Thoracic aorta (tissue), 2 donors: ENCODE data around the gene PTCH2. TPM values are rescaled to one million over a fixed set of nuclear protein-coding genes. Genes with fewer than 3 reads are reported as not detected.

ENCODE experiments used
- ATAC-seq: fragments of 150-250 bp; one replicate; pipeline ENCODE4 v1.8.0; 2017; ENCODE audit warnings: low read depth; ENCODE audit not compliant: insufficient number of reproducible peaks, low FRiP score
- DNase-seq: peaks from one replicate; pipeline ENCODE4 v3.0.0-alpha.2; 2020; ENCODE audit warnings: low spot score
- H3K27ac ChIP-seq, 2 donors: fragments of 200-600 bp; sonication (generic); 1 replicate in 1 of 2; 2 replicates in 1 of 2; pipeline ENCODE4 v1.5.1; 2016; ENCODE audit warnings: mild to moderate bottlenecking in 2 of 2, moderate library complexity in 2 of 2
- H3K27me3 ChIP-seq: fragments of 200-600 bp; sonication (generic); replicated peaks from 2 replicates; pipeline ENCODE4 v1.6.0; 2016; ENCODE audit warnings: mild to moderate bottlenecking; ENCODE audit not compliant: insufficient read depth
- H3K36me3 ChIP-seq: fragments of 200-600 bp; sonication (generic); one replicate; pipeline ENCODE4 v1.5.1; 2016
- H3K4me1 ChIP-seq, 2 donors: fragments of 200-600 bp; sonication (generic); 1 replicate in 1 of 2; 2 replicates in 1 of 2; pipeline versions ENCODE4 v1.5.1 to v1.6.0; 2016; ENCODE audit warnings: low read depth in 2 of 2, mild to moderate bottlenecking in 1 of 2; ENCODE audit not compliant: control insufficient read depth in 1 of 2
- H3K4me3 ChIP-seq: fragments of 200-600 bp; sonication (generic); 2 replicates; pipeline ENCODE4 v1.5.1; 2016; ENCODE audit warnings: mild to moderate bottlenecking
- H3K9me3 ChIP-seq: fragments of 200-600 bp; sonication (generic); 2 replicates; pipeline ENCODE4 v1.5.1; 2016
- CTCF ChIP-seq: fragments of 200-600 bp; sonication (generic); IDR thresholded peaks from one replicate; pipeline ENCODE4 v1.5.1; 2019; ENCODE audit warnings: antibody characterized with exemption
- total RNA-seq, 2 donors: library from RNA; depleted of rRNA; stranded (reverse); fragments of >200 nt; gene quantifications; one replicate each; pipeline versions ENCODE4 v1.1.0 to v1.2.3, GENCODE V29; 2016

PTCH2 gene
- 1 to 10 TPM in 1 of 2 donors, under 1 TPM in 1; 0.95 to 1.3 TPM for total RNA-seq

GRCh38 chr1:44842862-44843655, at the start of gene PTCH2:
Gene PTCH2, minus strand, starts transcription at chr1:44843253. Its CDS starts 321 bp downstream, at chr1:44842932.
- peak within 1 kb of the TSS; percentile 82 for H3K4me3 ChIP-seq
- H3K27me3 ChIP-seq: no peaks in the 10 kb centered on the region
- peak within 1 kb of the TSS in 1 of 2 donors; percentile 24 for H3K27ac ChIP-seq
- H3K36me3 ChIP-seq: no peaks in the 10 kb centered on the region
- H3K9me3 ChIP-seq: no peaks in the 10 kb centered on the region
- TF ChIP-seq CTCF: no peak
- ATAC-seq (peak; percentile 47), DNase-seq (no peak)
- peaks cover 0 to 6% of the 10 kb centered on the region in 2 donors for H3K4me1 ChIP-seq

- ATAC-seq (no peak), DNase-seq (no peak)
- Histone ChIP-seq H3K4me3 (no peak overlapping the region), H3K27ac (no peak overlapping the region), H3K4me1 (no peaks in the 10 kb centered on the region), H3K9me3 (no peaks in the 10 kb centered on the region), H3K27me3 (no peaks in the 10 kb centered on the region), H3K36me3 (no peaks in the 10 kb centered on the region)
- TF ChIP-seq CTCF: no peak
Measured at GRCh38 chr1:44890007-44890406, 47.0 kb upstream of the PTCH2 start.

- no peaks in the 10 kb centered on the region for H3K9me3 ChIP-seq
- TF ChIP-seq CTCF: no peak
- no peak overlapping the region for H3K27ac ChIP-seq
- no peak overlapping the region for H3K4me3 ChIP-seq
- no peaks in the 10 kb centered on the region for H3K36me3 ChIP-seq
- peaks cover 0 to 4% of the 10 kb centered on the region in 2 donors for H3K4me1 ChIP-seq
- H3K27me3 ChIP-seq: no peaks in the 10 kb centered on the region
- ATAC-seq: no peak
- DNase-seq: no peak
Measured at GRCh38 chr1:44885406-44885805, 42.4 kb upstream of the PTCH2 start.

- no peaks in the 10 kb centered on the region for H3K9me3 ChIP-seq
- no peaks in the 10 kb centered on the region for H3K36me3 ChIP-seq
- H3K27ac ChIP-seq: no peak overlapping the region
- peaks cover 0 to 4% of the 10 kb centered on the region in 2 donors for H3K4me1 ChIP-seq
- DNase-seq (no peak), ATAC-seq (no peak)
- H3K27me3 ChIP-seq: no peaks in the 10 kb centered on the region
- TF ChIP-seq CTCF: no peak
- no peak overlapping the region for H3K4me3 ChIP-seq
Measured at GRCh38 chr1:44884746-44885145, 41.7 kb upstream of the PTCH2 start.

- H3K9me3 ChIP-seq: no peaks in the 10 kb centered on the region
- H3K36me3 ChIP-seq: no peaks in the 10 kb centered on the region
- no peaks in the 10 kb centered on the region for H3K27me3 ChIP-seq
- no peak for TF ChIP-seq CTCF
- DNase-seq (no peak), ATAC-seq (no peak)
- no peak overlapping the region for H3K4me3 ChIP-seq
- H3K4me1 ChIP-seq: peaks cover 0 to 4% of the 10 kb centered on the region in 2 donors
- H3K27ac ChIP-seq: peak overlapping the region; percentile 6 to 75
Measured at GRCh38 chr1:44881011-44881632, 38.1 kb upstream of the PTCH2 start.
